HCT116 (cell line): ENCODE data around the gene KLK12. TPM values are rescaled to one million over a fixed set of nuclear protein-coding genes. Genes with fewer than 3 reads are reported as not detected.

ENCODE experiments used
- ATAC-seq: fragments of 200-7000 bp; cut with Tn5 transposase; 2 replicates; pipeline ENCODE4 v1.9.1; 2020; ENCODE audit warnings: mild to moderate bottlenecking, moderate library complexity
- BruUV-seq: library from RNA; stranded (reverse); fragments of 400-500 nt; replicated peaks from 2 replicates; lab custom pipeline; 2021; lab: Mats Ljungman, UMichigan
- CTCF ChIA-PET: fragments of 300-600 bp; sonication (Branson Sonifier 250); formaldehyde crosslinking; loops from one replicate; lab custom pipeline; 2021; ENCODE audit warnings: antibody characterized with exemption; lab: Charles Lee
- POLR2A ChIA-PET: fragments of 300-600, 350-600 bp; sonication (Branson Sonifier 250); formaldehyde crosslinking; loops from one replicate; lab custom pipeline; 2021; ENCODE audit warnings: antibody characterized with exemption; lab: Charles Lee
- RAD21 ChIA-PET, 2 experiments: fragments of 300-600 bp; sonication (Branson Sonifier 250); formaldehyde crosslinking; loops; one replicate each; lab custom pipeline; 2023; ENCODE audit warnings: low total read pairs in 2 of 2; ENCODE audit not compliant: uncharacterized antibody in 2 of 2, unreplicated experiment in 2 of 2, low non-redundant PET in 1 of 2; lab: Charles Lee
- DNase-seq: peaks from one replicate; pipeline ENCODE4 v3.0.0-alpha.2; 2010; ENCODE audit warnings: low read depth, low spot score
- H2AFZ ChIP-seq: fragments of 200-600 bp; shearing (Covaris generic), sonication (generic); 2 replicates; pipeline ENCODE4 v1.6.1; 2017; ENCODE audit warnings: low read depth, mixed run types, mixed read lengths, antibody characterized with exemption, low read length; ENCODE audit not compliant: poor library complexity, severe bottlenecking
- H3K27ac ChIP-seq: 2 replicates; pipeline ENCODE4 v1.5.1; 2012; ENCODE audit warnings: low read depth, low read length
- H3K27me3 ChIP-seq: fragments of 200-600 bp; sonication (generic); 2 replicates; pipeline ENCODE4 v1.6.1; 2016; ENCODE audit warnings: mixed run types, low read length, mixed read lengths; ENCODE audit not compliant: insufficient read depth
- H3K36me3 ChIP-seq, 2 experiments: fragments of 200-500 bp in 1 of 2; fragments of 200-600 bp in 1 of 2; sonication (Bioruptor generic) in 1 of 2; sonication (generic) in 1 of 2; 2 replicates each; pipeline versions ENCODE4 v1.5.1 to v1.6.1; 2014 to 2016; ENCODE audit warnings: low read length in 2 of 2, inconsistent platforms in 1 of 2, mixed read lengths in 1 of 2, mixed run types in 1 of 2; ENCODE audit not compliant: insufficient read depth in 2 of 2, control insufficient read depth in 1 of 2
- H3K4me1 ChIP-seq, 2 experiments: fragments of 200-600 bp in 1 of 2; sonication (generic) in 1 of 2; 2 replicates each; pipeline versions ENCODE4 v1.5.1 to v1.6.1; 2012 to 2017; ENCODE audit warnings: low read length in 2 of 2, inconsistent platforms in 1 of 2, mild to moderate bottlenecking in 1 of 2, mixed read lengths in 1 of 2, mixed run types in 1 of 2, moderate library complexity in 1 of 2; ENCODE audit not compliant: insufficient read depth in 2 of 2, control insufficient read depth in 1 of 2
- H3K4me2 ChIP-seq: fragments of 200-600 bp; sonication (generic); 2 replicates; pipeline ENCODE4 v1.6.1; 2017; ENCODE audit warnings: mixed run types, low read length, mixed read lengths
- H3K4me3 ChIP-seq, 2 experiments: fragments of 200-600 bp in 1 of 2; sonication (generic) in 1 of 2; replicated peaks in 1 of 2; 2 replicates each; pipeline ENCODE4 v1.5.1; 2011 to 2016; ENCODE audit warnings: low read length in 2 of 2, control low read depth in 1 of 2, low read depth in 1 of 2, mild to moderate bottlenecking in 1 of 2, mixed read lengths in 1 of 2, mixed run types in 1 of 2
- H3K79me2 ChIP-seq: fragments of 200-600 bp; sonication (generic); 2 replicates; pipeline ENCODE4 v1.6.1; 2017; ENCODE audit warnings: mild to moderate bottlenecking, mixed run types, low read length, moderate library complexity, mixed read lengths; ENCODE audit not compliant: insufficient read depth
- H3K9ac ChIP-seq: fragments of 200-600 bp; sonication (generic); 2 replicates; pipeline ENCODE4 v1.6.1; 2016; ENCODE audit warnings: low read length, mixed read lengths
- H3K9me2 ChIP-seq: fragments of 200-600 bp; sonication (generic), shearing (Covaris generic); 2 replicates; pipeline ENCODE4 v1.6.1; 2017; ENCODE audit warnings: mixed run types, mild to moderate bottlenecking, moderate library complexity; ENCODE audit not compliant: insufficient read depth
- H3K9me3 ChIP-seq, 2 experiments: fragments of 200-500 bp in 1 of 2; fragments of 200-600 bp in 1 of 2; sonication (Bioruptor generic) in 1 of 2; sonication (generic) in 1 of 2; 2 replicates each; pipeline ENCODE4 v1.6.1; 2014 to 2017; ENCODE audit warnings: low read length in 2 of 2, mixed read lengths in 2 of 2, inconsistent platforms in 1 of 2, low read depth in 1 of 2, mild to moderate bottlenecking in 1 of 2, mixed run types in 1 of 2, moderate library complexity in 1 of 2; ENCODE audit not compliant: control insufficient read depth in 1 of 2, insufficient read depth in 1 of 2
- H4K20me1 ChIP-seq: fragments of 200-600 bp; sonication (generic), shearing (Covaris generic); 2 replicates; pipeline ENCODE4 v1.6.1; 2017; ENCODE audit warnings: mixed run types, mild to moderate bottlenecking, moderate library complexity; ENCODE audit not compliant: insufficient read depth
- ATF3 ChIP-seq: IDR thresholded peaks from 2 replicates; pipeline ENCODE4 v1.6.1; 2012
- CBX3 ChIP-seq: IDR thresholded peaks from 2 replicates; pipeline ENCODE4 v1.6.1; 2012; ENCODE audit warnings: low read depth
- CEBPB ChIP-seq: IDR thresholded peaks from 2 replicates; pipeline ENCODE4 v1.6.1; 2012; ENCODE audit warnings: low read depth
- CTCF ChIP-seq, 3 experiments: fragments of 200-600 bp in 1 of 3; sonication (generic) in 1 of 3; IDR thresholded peaks in 2 of 3; conservative IDR thresholded peaks in 1 of 3; 2 replicates each; pipeline ENCODE4 v1.5.1; 2012 to 2017; ENCODE audit warnings: low read depth in 2 of 3, low read length in 2 of 3, antibody characterized with exemption in 1 of 3, borderline replicate concordance in 1 of 3, control low read depth in 1 of 3, mild to moderate bottlenecking in 1 of 3, mixed read lengths in 1 of 3, mixed run types in 1 of 3, moderate library complexity in 1 of 3; ENCODE audit not compliant: insufficient read depth in 1 of 3
- ELF1 ChIP-seq: IDR thresholded peaks from 2 replicates; pipeline ENCODE4 v1.6.1; 2012; ENCODE audit warnings: low read depth, borderline replicate concordance
- EZH2phosphoT487 ChIP-seq: fragments of 200-600 bp; IDR thresholded peaks from 2 replicates; pipeline ENCODE4 v1.6.1; 2018; ENCODE audit warnings: antibody characterized with exemption, borderline replicate concordance
- FOSL1 ChIP-seq: IDR thresholded peaks from 2 replicates; pipeline ENCODE4 v1.6.1; 2012; ENCODE audit warnings: low read depth
- JUND ChIP-seq: IDR thresholded peaks from 2 replicates; pipeline ENCODE4 v1.6.1; 2012
- POLR2A ChIP-seq: IDR thresholded peaks from 2 replicates; pipeline ENCODE4 v1.7.0; 2011; ENCODE audit warnings: borderline replicate concordance; ENCODE audit not compliant: insufficient read depth, insufficient read length; ENCODE audit errors: extremely low read depth
- POLR2AphosphoS5 ChIP-seq: IDR thresholded peaks from 2 replicates; pipeline ENCODE4 v1.6.1; 2011; ENCODE audit warnings: mild to moderate bottlenecking, low read depth, low read length, moderate library complexity
- RAD21 ChIP-seq: IDR thresholded peaks from 2 replicates; pipeline ENCODE4 v1.6.1; 2012; ENCODE audit warnings: low read depth, mild to moderate bottlenecking
- REST ChIP-seq: IDR thresholded peaks from 2 replicates; pipeline ENCODE4 v1.6.1; 2012; ENCODE audit warnings: low read depth
- SIN3A ChIP-seq: IDR thresholded peaks from 2 replicates; pipeline ENCODE4 v1.6.1; 2012; ENCODE audit warnings: low read depth
- SP1 ChIP-seq: IDR thresholded peaks from 2 replicates; pipeline ENCODE4 v1.6.1; 2012; ENCODE audit warnings: low read depth
- SRF ChIP-seq: IDR thresholded peaks from 2 replicates; pipeline ENCODE4 v1.6.1; 2012; ENCODE audit warnings: low read depth
- TCF7L2 ChIP-seq: IDR thresholded peaks from 2 replicates; pipeline ENCODE4 v1.7.0; 2011; ENCODE audit warnings: borderline replicate concordance, inconsistent platforms; ENCODE audit not compliant: insufficient read depth, insufficient read length; ENCODE audit errors: extremely low read depth
- YY1 ChIP-seq: IDR thresholded peaks from 2 replicates; pipeline ENCODE4 v1.6.1; 2011; ENCODE audit warnings: low read length, low read depth, moderate library complexity, mild to moderate bottlenecking; ENCODE audit not compliant: insufficient replicate concordance; ENCODE audit errors: extremely low read depth
- ZBTB33 ChIP-seq: IDR thresholded peaks from 2 replicates; pipeline ENCODE4 v1.6.1; 2011; ENCODE audit warnings: mild to moderate bottlenecking, low read length, moderate library complexity; ENCODE audit not compliant: insufficient replicate concordance; ENCODE audit errors: extremely low read depth
- ZFX ChIP-seq: fragments of 450-650 bp; IDR thresholded peaks from 2 replicates; pipeline ENCODE4 v1.6.1; 2017
- ZNF274 ChIP-seq: fragments of 200-500 bp; sonication (Bioruptor generic); IDR thresholded peaks from 2 replicates; pipeline ENCODE4 v1.6.1; 2014; ENCODE audit warnings: mild to moderate bottlenecking, low read depth, low read length, inconsistent platforms
- intact Hi-C: fragments of 100-400 bp; cut with micrococcal nuclease; formaldehyde crosslinking; loops from 2 replicates; pipeline ENCODE4 v1.10.0; 2022
- total RNA-seq: library from RNA; stranded (reverse); gene quantifications from one replicate; pipeline ENCODE4 v1.2.1, GENCODE V29; 2021; ENCODE audit not compliant: unreplicated experiment

Gene KLK12
- total RNA-seq, 1 experiment from 2014 or later: not detected

- POLR2A ChIA-PET: no interaction called here
- intact Hi-C loops: loop anchor here (5.0 kb wide), 1 partner anchor 36 kb away; the partner anchor contains the start of gene KLK6
- DNase-seq (no peak), ATAC-seq (no peak)
- Histone ChIP-seq H3K9ac (no peak overlapping the region), H3K4me2 (peak overlapping the region; percentile 100), H3K4me3 (no peak overlapping the region), H3K9me2 (no peaks in the 10 kb centered on the region), H3K36me3 (peaks cover 0 to 6% of the 10 kb centered on the region in 2 experiments; a peak in 1 of 4 replicates), H3K27ac (no peak overlapping the region; the same call in 1 of the 2 replicates), H2AFZ (no peak overlapping the region), H3K4me1 (peaks cover 16 to 36% of the 10 kb centered on the region in 2 experiments), H3K27me3 (no peaks in the 10 kb centered on the region), H4K20me1 (no peaks in the 10 kb centered on the region), H3K9me3 (no peaks in the 10 kb centered on the region), H3K79me2 (peaks cover 11% of the 10 kb centered on the region; the same call in 1 of the 2 replicates)
- RAD21 ChIA-PET: no interaction called here
- CTCF ChIA-PET: interaction anchor here (3.4 kb wide), 1 partner anchor 15 kb away, joined by 71 read pairs; the partner anchor contains the start of gene KLK10
- TF ChIP-seq SP1: no peak
- no peak for TF ChIP-seq POLR2A
- TF ChIP-seq ZBTB33: no peak
- TF ChIP-seq ZNF274: no peak
- no peak for TF ChIP-seq POLR2AphosphoS5
- no peak for TF ChIP-seq CTCF (IDR thresholded peaks at IDR 0.05 in 2 of 3, conservative IDR thresholded peaks at IDR 0.05 in 1 of 3; ENCODE audit: borderline replicate concordance in 1 of 3, insufficient read depth in 1 of 3, low read depth in 2 of 3, low read length in 2 of 3)
- TF ChIP-seq REST: no peak
- TF ChIP-seq ELF1: no peak
- TF ChIP-seq SIN3A: no peak
- TF ChIP-seq RAD21: no peak
- no peak for TF ChIP-seq SRF
- TF ChIP-seq FOSL1: no peak
- TF ChIP-seq EZH2phosphoT487: no peak
- TF ChIP-seq JUND: no peak
- TF ChIP-seq TCF7L2: no peak
- TF ChIP-seq ZFX: no peak
- TF ChIP-seq ATF3: no peak
- TF ChIP-seq CBX3: no peak
- no peak for TF ChIP-seq CEBPB
- TF ChIP-seq YY1: no peak
- no TSS peak for BruUV-seq
Measured at GRCh38 chr19:51003316-51003715, 31.5 kb downstream of the KLK12 start.
